Measurements from ENCODE around the gene STAT5B.

STAT5B gene

DNA sequence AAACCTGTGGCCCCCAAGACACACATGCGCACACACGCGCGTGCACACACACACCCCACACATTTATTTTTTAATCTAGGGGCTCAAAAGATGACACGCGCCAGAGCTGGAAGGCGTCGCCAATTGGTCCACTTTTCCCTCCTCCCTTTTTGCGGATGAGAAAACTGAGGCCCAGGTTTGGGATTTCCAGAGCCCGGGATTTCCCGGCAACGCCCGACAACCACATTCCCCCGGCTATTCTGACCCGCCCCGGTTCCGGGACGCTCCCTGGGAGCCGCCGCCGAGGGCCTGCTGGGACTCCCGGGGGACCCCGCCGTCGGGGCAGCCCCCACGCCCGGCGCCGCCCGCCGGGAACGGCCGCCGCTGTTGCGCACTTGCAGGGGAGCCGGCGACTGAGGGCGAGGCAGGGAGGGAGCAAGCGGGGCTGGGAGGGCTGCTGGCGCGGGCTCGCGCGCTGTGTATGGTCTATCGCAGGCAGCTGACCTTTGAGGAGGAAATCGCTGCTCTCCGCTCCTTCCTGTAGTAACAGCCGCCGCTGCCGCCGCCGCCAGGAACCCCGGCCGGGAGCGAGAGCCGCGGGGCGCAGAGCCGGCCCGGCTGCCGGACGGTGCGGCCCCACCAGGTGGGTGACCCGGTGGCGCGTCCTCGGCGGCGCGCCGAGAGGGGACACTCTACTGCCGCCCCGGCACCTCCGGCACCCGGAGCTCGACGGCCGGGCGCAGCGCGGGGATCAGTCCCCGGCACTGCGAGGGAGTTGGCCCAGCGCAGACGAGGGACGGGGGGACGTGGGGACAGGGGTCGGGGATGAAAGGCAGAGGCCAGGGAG, 12.0 kb upstream of the STAT5B start, which contains the start of gene STAT5A:
STAT5A (plus strand) TSS at position 522 of the 826 bp plus-strand sequence. CDS start 914 bp downstream, outside the sequence.
- DNase-seq (ENCODE audit: low read depth) = no peak
- no peak for TF ChIP-seq CTCF (IDR thresholded peaks at IDR 0.05; ENCODE audit: control insufficient read depth, insufficient read depth, low read depth, low read length, missing control alignments)

DNA sequence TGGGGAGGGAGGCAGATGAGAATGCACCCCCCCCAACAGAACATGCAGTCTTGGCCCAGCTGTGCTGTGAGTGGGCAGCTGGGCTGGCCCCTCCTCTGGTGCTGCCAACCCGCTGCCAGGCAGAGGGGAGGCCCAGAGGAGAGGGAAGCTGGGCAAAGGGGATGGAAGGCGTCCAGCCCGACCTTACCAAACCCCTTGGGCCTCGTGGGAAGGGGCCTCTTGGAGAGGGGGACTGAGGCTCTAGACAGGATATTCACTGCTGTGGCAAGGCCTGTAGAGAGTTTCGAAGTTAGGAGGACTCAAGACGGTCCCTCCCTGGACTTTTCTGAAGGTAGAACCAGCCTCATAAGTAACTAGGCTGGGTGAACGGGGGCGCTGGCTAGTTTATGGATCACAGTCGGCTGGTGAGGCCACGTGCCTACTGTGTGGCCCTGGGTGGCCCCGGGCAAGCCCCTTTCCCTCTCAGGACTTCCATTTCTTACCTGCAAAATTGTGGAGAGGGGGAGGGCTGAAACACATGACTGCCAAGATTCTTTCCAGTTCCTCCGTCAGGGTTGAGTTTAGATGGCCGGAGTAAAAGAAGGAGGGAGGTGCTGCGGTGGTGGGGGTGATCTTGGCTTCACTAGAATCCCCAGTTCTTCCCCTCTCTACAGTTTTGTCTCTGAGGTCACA, 11.2 kb upstream of the STAT5B start:
- no peak for DNase-seq (ENCODE audit: low read depth)
- no peak for TF ChIP-seq CTCF (IDR thresholded peaks at IDR 0.05; ENCODE audit: control insufficient read depth, insufficient read depth, low read depth, low read length, missing control alignments)
- H3K4me3 ChIP-seq (ENCODE audit: control insufficient read depth, low read depth, low read length) = peak overlapping the region; percentile 45

More for the DNA sequence above, 12.0 kb upstream of the STAT5B start, which contains the start of gene STAT5A:
- peak within 1 kb of the TSS; percentile 45 for H3K4me3 ChIP-seq (ENCODE audit: control insufficient read depth, low read depth, low read length)

DNA sequence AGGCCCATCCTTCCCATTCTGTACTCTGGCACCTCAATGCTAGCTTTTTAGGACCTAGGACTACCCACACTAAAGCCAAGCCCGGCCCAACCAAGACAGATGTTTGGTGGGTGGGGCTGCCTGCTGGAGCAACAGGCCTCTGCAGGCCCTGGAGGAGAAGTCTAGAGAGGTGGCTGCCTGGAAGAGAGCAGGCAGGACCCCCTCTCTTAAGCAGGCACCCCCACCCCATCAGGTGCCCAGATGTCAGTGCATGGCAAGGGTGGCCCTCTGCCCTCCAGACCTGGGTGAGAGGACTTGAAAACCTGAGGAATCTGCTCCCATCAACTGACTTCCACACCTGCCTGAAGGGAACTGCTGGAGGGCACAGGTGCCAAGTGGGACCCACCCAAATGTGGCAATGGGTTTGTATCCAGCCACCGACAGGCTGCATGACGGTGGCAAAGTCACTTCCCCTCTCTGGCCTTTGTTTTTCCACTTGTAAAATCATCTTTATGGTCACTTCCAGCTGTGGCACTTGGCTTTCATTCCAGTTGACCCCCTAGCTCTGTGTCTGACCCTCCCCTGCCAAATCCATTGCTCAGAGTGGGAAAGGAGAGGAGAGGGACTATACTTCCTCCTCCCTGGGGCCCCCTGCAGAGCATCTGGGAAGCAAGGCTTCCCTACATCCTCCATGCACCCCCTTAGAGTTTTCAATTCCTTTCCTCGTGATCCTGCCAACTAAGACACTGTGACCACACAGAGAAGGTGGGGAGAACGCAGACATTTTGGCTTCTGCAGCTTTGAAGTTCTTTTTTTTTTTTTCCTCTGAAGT, 10.4 kb upstream of the STAT5B start:
- no peak for TF ChIP-seq CTCF (IDR thresholded peaks at IDR 0.05; ENCODE audit: control insufficient read depth, insufficient read depth, low read depth, low read length, missing control alignments)
- DNase-seq (ENCODE audit: low read depth) = no peak
- H3K4me3 ChIP-seq (ENCODE audit: control insufficient read depth, low read depth, low read length) = no peak overlapping the region

DNA sequence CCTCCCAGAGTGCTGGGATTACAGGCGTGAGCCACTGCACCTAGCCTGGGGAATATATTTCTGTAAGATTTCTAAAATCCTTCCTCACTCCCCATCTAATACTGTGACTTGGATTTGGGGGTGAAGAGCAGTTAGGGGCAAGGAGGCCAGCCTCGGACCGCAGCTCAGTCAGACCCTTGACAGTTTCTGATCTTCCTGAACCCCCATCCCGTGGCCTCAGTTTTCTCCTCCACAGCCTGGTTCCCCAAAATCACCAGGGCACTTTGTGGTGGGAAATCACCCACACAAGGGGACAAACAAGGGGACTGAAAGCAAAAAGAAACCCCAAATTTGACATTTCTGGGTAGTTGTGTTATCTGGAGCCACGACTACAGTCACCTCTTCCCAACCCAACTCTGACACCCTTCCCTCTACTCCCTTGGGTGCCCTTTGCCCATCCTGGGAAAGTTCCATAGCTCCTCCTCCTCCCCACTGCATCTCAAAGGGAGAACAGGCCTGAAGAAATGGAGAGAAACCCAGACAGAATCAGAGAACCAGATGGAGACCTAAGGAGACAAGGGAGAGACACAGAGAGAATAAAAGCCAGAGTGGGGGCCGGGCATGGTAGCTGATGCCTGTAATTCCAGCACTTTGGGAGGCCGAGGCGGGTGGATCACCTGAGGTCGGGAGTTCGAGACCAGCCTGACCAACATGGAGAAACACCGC, 9.3 kb upstream of the STAT5B start:
- no peak for TF ChIP-seq CTCF (IDR thresholded peaks at IDR 0.05; ENCODE audit: control insufficient read depth, insufficient read depth, low read depth, low read length, missing control alignments)
- no peak for DNase-seq (ENCODE audit: low read depth)
- no peak overlapping the region for H3K4me3 ChIP-seq (ENCODE audit: control insufficient read depth, low read depth, low read length)

DNA sequence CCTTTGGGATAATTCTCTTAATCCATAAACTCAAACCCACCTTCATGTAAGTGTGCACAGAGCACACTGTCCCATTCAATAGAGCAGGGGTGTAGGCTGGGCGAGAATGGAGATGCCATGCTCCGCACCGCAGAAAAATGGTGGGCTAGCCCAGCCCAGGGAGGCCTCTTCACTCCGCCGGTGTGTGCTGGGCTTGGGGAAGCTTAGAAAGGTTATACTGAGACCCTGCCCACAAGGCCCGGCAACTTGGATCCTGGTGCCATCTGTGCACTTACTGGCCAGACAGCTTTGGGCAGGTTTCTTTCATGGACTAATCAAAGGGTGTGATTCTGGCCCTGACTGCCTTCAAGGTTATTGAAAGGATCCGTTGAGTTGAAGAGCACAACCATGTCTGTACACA, 8.4 kb upstream of the STAT5B start:
- TF ChIP-seq CTCF (IDR thresholded peaks at IDR 0.05; ENCODE audit: control insufficient read depth, insufficient read depth, low read depth, low read length, missing control alignments) = no peak
- no peak overlapping the region for H3K4me3 ChIP-seq (ENCODE audit: control insufficient read depth, low read depth, low read length)
- no peak for DNase-seq (ENCODE audit: low read depth)

- TF ChIP-seq CTCF (IDR thresholded peaks at IDR 0.05; ENCODE audit: control insufficient read depth, insufficient read depth, low read depth, low read length, missing control alignments) = no peak
- no peak for DNase-seq (ENCODE audit: low read depth)
- H3K4me3 ChIP-seq (ENCODE audit: control insufficient read depth, low read depth, low read length) = no peak overlapping the region
Measured at GRCh38 chr17:42284024-42284369, 7.8 kb upstream of the STAT5B start.

Measured in AG09309 (cell line).